ENCODE measurements around the gene STIM2.
"Not testable (repeated sequence)": the region's sequence is repeated elsewhere in the genome, so short reads cannot be mapped to it uniquely, and the experiment has no call there.

The STIM2 gene

DNA sequence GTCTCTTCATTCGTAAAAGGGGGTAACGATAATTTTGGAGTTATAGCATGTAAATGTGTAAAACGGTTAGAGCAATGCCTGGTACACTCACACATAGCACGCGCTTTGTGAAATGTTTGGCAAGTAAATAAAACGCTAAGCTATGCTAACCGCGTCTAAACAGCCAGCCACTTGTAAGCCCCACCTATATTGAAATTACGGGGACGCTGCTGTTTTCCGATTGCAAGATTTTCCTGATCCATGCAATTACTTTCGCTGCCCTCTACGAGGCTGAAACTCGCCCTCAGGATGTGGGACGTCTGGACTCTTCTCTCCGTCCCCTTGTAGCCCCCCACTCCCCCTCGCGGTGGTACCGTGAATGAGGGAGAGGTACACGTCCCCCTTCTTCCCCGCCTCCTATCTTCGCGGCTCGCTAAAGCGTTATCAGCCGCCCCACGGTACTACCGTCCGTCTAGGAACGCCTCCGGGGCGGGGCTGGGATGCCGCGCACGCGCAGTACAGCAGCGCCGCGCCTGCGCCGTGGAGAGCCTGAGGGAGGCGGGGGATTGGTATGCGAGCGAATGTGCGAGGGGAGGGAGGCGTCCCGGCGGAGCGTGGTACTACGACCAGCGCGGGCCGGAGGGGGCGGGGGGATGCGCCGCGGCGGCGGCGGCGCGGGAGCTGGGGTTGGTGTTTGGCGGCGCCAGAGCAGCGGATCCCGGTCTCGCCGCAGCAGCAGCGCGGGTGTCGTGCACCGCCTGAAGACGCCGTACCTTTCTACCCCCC lies at the start of gene STIM2:
Gene STIM2, plus strand, starts transcription at position 685 of the 765 bp plus-strand sequence.
- Mint-ChIP-seq H3K4me3 (peak within 1 kb of the TSS; percentile 98), H3K27ac (peak within 1 kb of the TSS; percentile 97), H3K27me3 (no peaks in the 10 kb centered on the region), H3K36me3 (ENCODE audit: low read depth) (peaks cover 21% of the 10 kb centered on the region), H3K9me3 (no peaks in the 10 kb centered on the region), H3K4me1 (ENCODE audit: low read depth) (peaks cover 58% of the 10 kb centered on the region)
- DNase-seq, result peak; percentile 100

DNA sequence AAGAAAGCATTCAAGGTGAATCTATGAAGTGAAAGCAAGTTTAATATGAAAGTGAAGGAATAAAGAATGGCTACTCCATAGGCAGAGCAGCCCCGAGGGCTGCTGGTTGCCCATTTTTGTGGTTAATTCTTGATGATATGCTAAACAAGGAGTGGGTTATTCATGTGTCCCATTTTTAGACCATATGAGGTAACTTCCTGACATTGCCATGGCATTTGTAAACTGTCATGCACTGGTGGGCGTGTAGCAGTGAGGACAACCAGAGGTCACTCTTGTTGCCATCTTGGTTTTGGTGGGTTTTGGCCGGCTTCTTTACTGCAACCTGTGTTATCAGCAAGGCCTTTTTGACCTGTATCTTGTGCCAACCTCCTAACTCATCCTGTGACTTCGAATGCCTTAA lies 49.1 kb upstream of the STIM2 start:
- not testable (repeated sequence) for H3K36me3 Mint-ChIP-seq (ENCODE audit: low read depth); H3K4me3 Mint-ChIP-seq; H3K27ac Mint-ChIP-seq; H3K27me3 Mint-ChIP-seq; H3K4me1 Mint-ChIP-seq (ENCODE audit: low read depth); DNase-seq; H3K9me3 Mint-ChIP-seq

GRCh38 chr4:26812049-26812714 lies 48.5 kb upstream of the STIM2 start:
- DNase-seq, result no peak
- H3K9me3 Mint-ChIP-seq, result peaks cover 5% of the 10 kb centered on the region
- peaks cover 9% of the 10 kb centered on the region for H3K4me1 Mint-ChIP-seq (ENCODE audit: low read depth)
- peak overlapping the region; percentile 13 for H3K4me3 Mint-ChIP-seq
- H3K27me3 Mint-ChIP-seq, result no peaks in the 10 kb centered on the region
- H3K36me3 Mint-ChIP-seq (ENCODE audit: low read depth), result no peaks in the 10 kb centered on the region
- H3K27ac Mint-ChIP-seq, result peak overlapping the region; percentile 55

DNA sequence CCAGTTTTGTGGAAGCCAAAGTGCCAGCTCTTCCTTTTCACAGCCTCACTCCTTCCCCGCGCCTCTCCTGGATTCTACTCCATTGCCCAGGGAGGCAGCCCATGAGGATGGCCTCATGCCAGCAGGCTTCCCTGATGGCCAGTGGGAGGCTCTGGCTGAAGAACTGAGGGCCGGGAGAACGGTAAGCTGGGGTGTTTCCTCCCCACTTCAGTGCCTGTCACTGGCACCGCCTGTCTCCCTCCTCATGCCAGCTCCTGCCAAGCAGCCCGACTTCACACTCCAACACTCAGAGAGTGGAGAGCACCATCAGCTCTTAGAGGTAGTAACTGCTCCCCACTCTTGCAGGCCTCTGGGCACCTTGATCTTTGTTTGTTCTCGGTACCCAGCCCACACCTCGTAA lies 46.9 kb upstream of the STIM2 start:
- Mint-ChIP-seq H3K27me3 (no peaks in the 10 kb centered on the region), H3K27ac (no peak overlapping the region), H3K4me1 (ENCODE audit: low read depth) (peaks cover 9% of the 10 kb centered on the region)

GRCh38 chr4:26815199-26815598 lies 45.4 kb upstream of the STIM2 start:
- H3K4me1 Mint-ChIP-seq (ENCODE audit: low read depth), result peaks cover 9% of the 10 kb centered on the region
- no peaks in the 10 kb centered on the region for H3K27me3 Mint-ChIP-seq
- H3K36me3 Mint-ChIP-seq (ENCODE audit: low read depth), result no peaks in the 10 kb centered on the region
- H3K4me3 Mint-ChIP-seq, result no peak overlapping the region
- no peak for DNase-seq
- peaks cover 5% of the 10 kb centered on the region for H3K9me3 Mint-ChIP-seq
- H3K27ac Mint-ChIP-seq, result no peak overlapping the region

More for the DNA sequence above, 46.9 kb upstream of the STIM2 start:
- Mint-ChIP-seq H3K9me3 (peaks cover 5% of the 10 kb centered on the region), H3K4me3 (no peak overlapping the region), H3K36me3 (ENCODE audit: low read depth) (no peaks in the 10 kb centered on the region)
- DNase-seq, result no peak

- Mint-ChIP-seq H3K4me3 (no peak overlapping the region), H3K9me3 (peaks cover 5% of the 10 kb centered on the region), H3K27me3 (no peaks in the 10 kb centered on the region), H3K4me1 (ENCODE audit: low read depth) (peaks cover 9% of the 10 kb centered on the region), H3K27ac (no peak overlapping the region), H3K36me3 (ENCODE audit: low read depth) (no peaks in the 10 kb centered on the region)
- no peak for DNase-seq
These were observed 44.9 kb upstream of the STIM2 start for GRCh38 chr4:26815706-26816105.

GRCh38 chr4:26819026-26819425 lies 41.6 kb upstream of the STIM2 start:
- Mint-ChIP-seq H3K4me3 (no peak overlapping the region), H3K4me1 (ENCODE audit: low read depth) (peaks cover 16% of the 10 kb centered on the region), H3K36me3 (ENCODE audit: low read depth) (peaks cover 3% of the 10 kb centered on the region), H3K9me3 (peaks cover 11% of the 10 kb centered on the region), H3K27ac (no peak overlapping the region), H3K27me3 (no peaks in the 10 kb centered on the region)
- no peak for DNase-seq

DNA sequence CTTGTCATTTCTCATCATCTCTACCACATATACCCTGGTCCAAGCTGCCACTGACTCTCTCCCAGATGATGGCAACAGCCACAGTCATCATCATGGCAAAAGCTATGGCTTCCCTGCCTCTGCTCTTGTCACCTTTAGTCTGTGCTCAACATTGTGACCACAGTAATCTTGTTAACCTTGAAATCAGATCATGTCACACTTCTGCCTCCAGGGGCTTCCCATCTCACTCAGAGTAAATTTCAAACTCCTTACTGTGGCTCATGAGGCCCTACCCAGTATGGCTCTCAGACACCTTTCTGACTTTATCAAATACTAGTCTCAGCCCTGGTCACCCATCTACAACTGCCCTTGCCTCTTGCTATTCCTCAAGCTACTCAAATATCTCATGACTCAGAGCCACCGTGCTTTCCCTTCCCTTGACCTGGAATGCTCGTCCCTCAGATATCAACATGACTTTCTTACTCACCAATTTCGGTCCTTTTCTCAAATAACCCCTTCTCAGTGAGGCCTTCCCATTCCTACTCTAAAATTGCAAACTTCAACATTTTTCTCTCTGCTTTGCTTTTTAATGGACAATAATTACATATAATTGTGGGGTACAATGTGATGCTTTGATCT lies 41.1 kb upstream of the STIM2 start:
- H3K4me1 Mint-ChIP-seq (ENCODE audit: low read depth), result peaks cover 16% of the 10 kb centered on the region
- H3K36me3 Mint-ChIP-seq (ENCODE audit: low read depth), result peaks cover 3% of the 10 kb centered on the region
- H3K4me3 Mint-ChIP-seq, result no peak overlapping the region
- no peak overlapping the region for H3K27ac Mint-ChIP-seq
- no peak for DNase-seq
- H3K27me3 Mint-ChIP-seq, result no peaks in the 10 kb centered on the region
- H3K9me3 Mint-ChIP-seq, result peaks cover 11% of the 10 kb centered on the region

GRCh38 chr4:26820346-26820745 lies 40.3 kb upstream of the STIM2 start:
- Mint-ChIP-seq H3K4me1 (ENCODE audit: low read depth) (peaks cover 16% of the 10 kb centered on the region), H3K4me3 (no peak overlapping the region), H3K27ac (no peak overlapping the region), H3K27me3 (no peaks in the 10 kb centered on the region), H3K36me3 (ENCODE audit: low read depth) (peaks cover 3% of the 10 kb centered on the region), H3K9me3 (peaks cover 11% of the 10 kb centered on the region)
- DNase-seq, result no peak

- no peak for DNase-seq
- Mint-ChIP-seq H3K27me3 (no peaks in the 10 kb centered on the region), H3K4me1 (ENCODE audit: low read depth) (peaks cover 16% of the 10 kb centered on the region), H3K9me3 (peaks cover 11% of the 10 kb centered on the region), H3K4me3 (no peak overlapping the region), H3K27ac (no peak overlapping the region), H3K36me3 (ENCODE audit: low read depth) (peaks cover 3% of the 10 kb centered on the region)
These were observed 39.6 kb upstream of the STIM2 start for GRCh38 chr4:26821031-26821430.

GRCh38 chr4:26821677-26822503 lies 38.8 kb upstream of the STIM2 start:
- Mint-ChIP-seq H3K27ac (no peak overlapping the region), H3K36me3 (ENCODE audit: low read depth) (peaks cover 3% of the 10 kb centered on the region), H3K27me3 (no peaks in the 10 kb centered on the region), H3K4me3 (no peak overlapping the region), H3K4me1 (ENCODE audit: low read depth) (peaks cover 16% of the 10 kb centered on the region), H3K9me3 (peaks cover 11% of the 10 kb centered on the region)
- no peak for DNase-seq

GRCh38 chr4:26822546-26822945 lies 38.1 kb upstream of the STIM2 start:
- no peak for DNase-seq
- H3K4me3 Mint-ChIP-seq, result no peak overlapping the region
- H3K27me3 Mint-ChIP-seq, result no peaks in the 10 kb centered on the region
- H3K9me3 Mint-ChIP-seq, result peaks cover 11% of the 10 kb centered on the region
- H3K36me3 Mint-ChIP-seq (ENCODE audit: low read depth), result peaks cover 3% of the 10 kb centered on the region
- H3K27ac Mint-ChIP-seq, result no peak overlapping the region
- H3K4me1 Mint-ChIP-seq (ENCODE audit: low read depth), result peaks cover 16% of the 10 kb centered on the region

DNA sequence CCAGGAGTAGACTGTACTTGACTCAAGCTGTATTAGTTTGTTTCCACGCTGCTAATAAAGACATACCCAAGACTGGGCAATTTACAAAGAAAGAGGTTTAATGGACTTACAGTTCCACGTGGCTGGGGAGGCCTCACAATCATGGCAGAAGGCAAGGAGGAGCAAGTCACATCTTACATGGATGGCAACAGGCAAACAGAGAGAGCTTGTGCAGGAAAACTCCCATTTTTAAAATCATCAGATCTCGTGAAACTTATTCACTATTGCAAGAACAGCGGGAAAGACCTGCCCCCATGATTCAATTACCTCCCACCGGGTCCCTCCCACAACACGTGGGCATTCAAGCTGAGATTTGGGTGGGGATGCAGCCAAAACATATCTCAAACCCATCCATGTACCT lies 37.7 kb upstream of the STIM2 start:
- H3K36me3 Mint-ChIP-seq (ENCODE audit: low read depth); H3K27me3 Mint-ChIP-seq; H3K4me3 Mint-ChIP-seq; DNase-seq: not testable (repeated sequence)
- H3K9me3 Mint-ChIP-seq, result peaks cover 11% of the 10 kb centered on the region
- H3K4me1 Mint-ChIP-seq (ENCODE audit: low read depth), result peaks cover 16% of the 10 kb centered on the region
- H3K27ac Mint-ChIP-seq, result peak overlapping the region; percentile 6

DNA sequence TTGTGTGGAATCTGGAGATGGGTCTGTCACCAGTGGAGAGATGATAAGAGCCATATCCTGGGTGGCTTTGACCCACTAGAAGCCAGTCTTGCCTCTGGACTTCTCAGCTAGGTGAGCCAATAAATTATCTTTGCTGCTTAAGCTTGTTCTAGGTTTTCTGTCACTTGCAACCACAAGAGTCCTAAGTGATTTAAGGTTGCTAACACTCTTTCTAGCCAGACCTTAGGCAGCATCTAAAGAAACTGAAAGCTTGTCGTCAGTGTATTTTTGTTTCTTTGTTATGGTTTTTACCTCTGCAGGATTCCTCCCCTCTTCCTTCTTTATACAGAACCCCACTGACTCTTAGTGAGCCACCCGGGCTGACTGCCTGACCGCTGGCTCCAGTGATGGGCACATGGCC lies 37.1 kb upstream of the STIM2 start:
- Mint-ChIP-seq H3K36me3 (ENCODE audit: low read depth) (peaks cover 3% of the 10 kb centered on the region), H3K27me3 (no peaks in the 10 kb centered on the region), H3K9me3 (peaks cover 11% of the 10 kb centered on the region), H3K4me1 (ENCODE audit: low read depth) (peaks cover 16% of the 10 kb centered on the region), H3K4me3 (no peak overlapping the region), H3K27ac (no peak overlapping the region)
- DNase-seq, result no peak

Measured in activated T-cell treated with anti-CD3 and anti-CD28 coated beads, Interleukin-2, amount 50 U/mL, for 24 hours (primary cell).